ENCODE results near the gene PRPF8. TPM values are rescaled to one million over a fixed set of nuclear protein-coding genes. Genes with fewer than 3 reads are reported as not detected.

PRPF8 gene
- polyA plus RNA-seq, 1 of the 3 experiments (the other 2 are of a cell fraction): 149 TPM

- no peak for TF ChIP-seq RAD21 (IDR thresholded peaks at IDR 0.05; ENCODE audit: low read length)
- no peak for TF ChIP-seq TEAD4 (IDR thresholded peaks at IDR 0.05; ENCODE audit: borderline replicate concordance, insufficient read depth)
- no peak for TF ChIP-seq USF1 (IDR thresholded peaks at IDR 0.05; ENCODE audit: borderline replicate concordance, low read depth)
- no peak for TF ChIP-seq GATA2 (CRISPR knock-in tag; IDR thresholded peaks at IDR 0.05)
- TF ChIP-seq RFX5 (IDR thresholded peaks at IDR 0.05; ENCODE audit: low read length): no peak
- no peak for TF ChIP-seq POLR2AphosphoS5 (IDR thresholded peaks at IDR 0.05; ENCODE audit: low read depth, low read length)
- no peak for TF ChIP-seq USF2 (IDR thresholded peaks at IDR 0.05; ENCODE audit: borderline replicate concordance, low read depth, low read length)
These were observed 68.6 kb downstream of the PRPF8 start (continued) for GRCh38 chr17:1616101-1616500.

GRCh38 chr17:1612400-1612799 lies 72.3 kb downstream of the PRPF8 start:
- WGBS (ENCODE audit: low lambda C conversion rate): 90% methylated on average over 16 of the region's 16 CpGs
- H3F3A ChIP-seq (replicated peaks; ENCODE audit: insufficient read depth): no peaks in the 10 kb centered on the region
- POLR2A ChIA-PET: no interaction called here

More at GRCh38 chr17:1612400-1612799, 72.3 kb downstream of the PRPF8 start:
- Histone ChIP-seq H3K27ac (ENCODE audit: low read depth in 2 of 2, low read length in 1 of 2) (no peak overlapping the region), H4K20me1 (ENCODE audit: insufficient read depth) (no peaks in the 10 kb centered on the region), H3K9me2 (no peaks in the 10 kb centered on the region), H3K9me3 (no peaks in the 10 kb centered on the region), H3K4me3 (ENCODE audit: low read depth in 2 of 2, low read length in 1 of 2) (no peak overlapping the region), H3K4me2 (no peak overlapping the region), H3K9ac (no peak overlapping the region), H3K36me3 (replicated peaks in 1 of 2; ENCODE audit: control insufficient read depth in 1 of 2, insufficient read depth in 2 of 2, low read length in 1 of 2) (no peaks in the 10 kb centered on the region), H2AFZ (ENCODE audit: low read depth) (no peak overlapping the region), H3K79me2 (ENCODE audit: insufficient read depth) (no peaks in the 10 kb centered on the region), H3K4me1 (ENCODE audit: control insufficient read depth in 1 of 2, insufficient read depth in 2 of 2, low read depth in 1 of 2, low read length in 1 of 2) (no peaks in the 10 kb centered on the region; a peak in 1 of 4 replicates), H3K27me3 (ENCODE audit: insufficient read depth) (no peaks in the 10 kb centered on the region)
- CTCF ChIA-PET: no interaction called here
- DNase-seq: no peak
- TF ChIP-seq FOXJ3 (CRISPR knock-in tag; IDR thresholded peaks at IDR 0.05): no peak
- no peak for TF ChIP-seq CHD2 (IDR thresholded peaks at IDR 0.05; ENCODE audit: low read length, partially characterized antibody)
- no peak for TF ChIP-seq USF1 (IDR thresholded peaks at IDR 0.05; ENCODE audit: borderline replicate concordance, low read depth)
- TF ChIP-seq USF2 (IDR thresholded peaks at IDR 0.05; ENCODE audit: borderline replicate concordance, low read depth, low read length): no peak
- TF ChIP-seq RAD21 (IDR thresholded peaks at IDR 0.05; ENCODE audit: low read length): no peak
